Erythroblast (primary cell): ENCODE results near the gene RNF182.
A peak's percentile ranks its signal among the peaks of the same experiment; 100 is the strongest.
"Not testable (repeated sequence)": the region's sequence is repeated elsewhere in the genome, so short reads cannot be mapped to it uniquely, and the experiment has no call there.

Source experiments
- DNase-seq, 2 experiments: peaks; one replicate each; lab custom pipeline; 2025; lab: John Stamatoyannopoulos, UW
- GATA1 ChIP-seq: IDR thresholded peaks from 2 replicates; pipeline ENCODE4 v1.6.1; 2011; ENCODE audit warnings: low read depth, mild to moderate bottlenecking, control low read depth, low read length, moderate library complexity
- POLR2A ChIP-seq: IDR thresholded peaks from 2 replicates; pipeline ENCODE4 v1.6.1; 2011; ENCODE audit warnings: mild to moderate bottlenecking, low read length

Gene RNF182

DNA sequence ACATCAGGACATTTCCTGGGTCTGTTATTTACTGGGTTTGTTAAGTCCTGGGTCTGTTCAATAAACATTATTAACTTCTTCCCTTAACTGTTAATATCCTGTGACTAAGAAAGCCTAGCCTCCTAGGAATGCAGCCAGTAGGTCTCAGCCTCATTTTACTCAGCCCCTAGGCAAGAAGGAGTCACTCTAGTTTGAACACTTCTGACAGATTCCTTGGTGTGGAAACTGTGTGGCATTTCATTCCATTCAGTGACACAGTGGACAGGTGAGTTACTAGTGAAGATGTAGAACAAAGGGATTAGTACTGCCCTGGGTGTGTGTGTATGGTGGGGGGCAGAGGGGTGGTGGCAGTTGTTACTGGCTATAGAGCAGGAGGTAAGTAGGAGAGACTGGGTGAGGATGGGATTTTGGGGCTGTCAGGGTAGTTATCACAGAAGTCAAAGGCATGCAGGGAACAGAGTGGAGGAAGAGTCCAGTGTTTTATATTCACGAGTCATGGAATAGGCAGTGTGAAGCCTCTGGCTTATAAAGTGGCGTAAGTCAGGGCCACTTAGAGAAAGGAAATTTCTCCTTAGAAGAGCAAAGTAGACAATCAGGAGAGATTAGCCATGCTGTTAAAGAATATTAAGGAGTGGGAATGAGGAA lies 28.4 kb downstream of the RNF182 start:
- no peak for TF ChIP-seq POLR2A
- TF ChIP-seq GATA1: no peak
- no peak for DNase-seq

DNA sequence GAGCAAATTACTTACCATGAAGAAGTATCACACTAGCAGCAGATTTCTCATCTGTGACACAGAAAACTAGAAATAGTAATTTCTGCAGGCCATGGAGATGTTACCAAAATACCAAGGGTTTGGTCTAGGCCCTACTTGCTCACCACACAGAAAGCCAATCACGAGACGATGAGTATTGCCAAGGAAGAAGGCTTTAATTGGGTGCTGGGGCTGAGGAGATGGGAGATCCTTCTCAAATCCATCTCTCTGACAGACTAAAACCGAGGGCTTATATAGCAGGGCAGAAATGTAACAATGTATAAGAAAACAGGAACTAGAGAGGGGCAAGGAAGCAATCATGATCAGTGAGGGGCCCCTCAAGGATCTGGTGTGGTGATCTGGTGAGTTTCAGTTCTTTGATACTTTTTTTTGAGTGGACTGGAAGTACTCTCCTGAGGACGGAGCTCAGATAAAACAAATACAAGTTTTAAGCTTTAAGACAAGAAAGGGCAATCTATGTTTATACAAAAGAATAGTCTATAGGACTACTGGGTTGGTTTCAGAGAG lies 40.9 kb downstream of the RNF182 start:
- no peak for DNase-seq
- TF ChIP-seq POLR2A (no peak), GATA1 (no peak)

DNA sequence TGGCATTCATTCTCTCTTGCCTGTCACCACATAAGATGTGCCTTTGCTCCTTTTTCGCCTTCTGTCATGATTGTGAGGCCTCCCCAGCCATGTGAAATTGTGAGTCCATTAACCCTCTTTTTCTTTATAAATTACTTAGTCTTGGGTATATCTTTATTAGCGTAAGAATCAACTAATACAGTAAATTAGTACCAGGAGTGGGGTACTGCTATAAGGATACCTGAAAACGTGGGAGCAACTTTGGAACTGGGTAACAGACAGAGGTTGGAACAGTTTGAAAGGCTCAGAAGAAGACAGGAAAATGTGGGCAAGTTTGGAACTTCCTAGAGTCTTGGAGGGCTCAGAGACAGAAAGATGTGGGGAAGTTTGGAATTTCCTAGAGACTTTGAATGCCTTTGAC lies 46.6 kb downstream of the RNF182 start:
- DNase-seq: no peak
- TF ChIP-seq GATA1 (no peak), POLR2A (no peak)

DNA sequence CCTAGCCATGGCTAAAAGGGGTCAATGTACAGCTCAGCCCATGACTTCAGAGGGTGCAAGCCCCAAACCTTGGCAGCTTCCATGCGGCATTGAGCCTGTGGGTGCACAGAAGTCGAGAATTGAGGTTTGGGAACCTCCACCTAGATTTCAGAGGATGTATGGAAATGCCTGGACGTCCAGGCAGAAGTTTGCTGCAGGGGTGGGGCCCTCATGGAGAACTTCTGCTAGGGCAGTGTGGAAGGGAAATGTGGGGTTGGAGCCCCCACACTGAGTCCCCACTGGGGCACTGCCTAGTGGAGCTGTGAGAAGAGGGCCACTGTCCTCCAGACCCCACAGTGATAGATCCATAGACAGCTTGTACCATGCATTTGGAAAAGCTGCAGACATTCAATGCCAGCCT lies 47.9 kb downstream of the RNF182 start:
- DNase-seq: not testable (repeated sequence)

DNA sequence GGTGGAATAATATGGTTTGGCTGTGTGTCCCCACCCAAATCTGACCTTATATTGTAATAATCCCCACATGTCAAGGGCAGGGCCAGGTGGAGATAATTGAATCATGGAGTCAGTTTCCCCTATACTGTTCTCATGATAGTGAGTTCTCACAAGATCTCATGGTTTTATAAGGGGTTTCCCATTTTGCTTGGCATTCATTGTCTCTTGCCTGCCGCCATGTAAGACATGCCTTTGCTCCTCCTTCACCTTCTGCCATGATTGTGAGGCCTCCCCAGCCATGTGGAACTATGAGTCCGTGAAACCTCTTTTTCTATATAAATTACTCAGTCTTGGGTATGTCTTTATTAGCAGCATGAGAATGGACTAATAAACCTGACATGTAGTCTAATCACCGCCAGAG lies 48.7 kb downstream of the RNF182 start:
- DNase-seq: not testable (repeated sequence)

DNA sequence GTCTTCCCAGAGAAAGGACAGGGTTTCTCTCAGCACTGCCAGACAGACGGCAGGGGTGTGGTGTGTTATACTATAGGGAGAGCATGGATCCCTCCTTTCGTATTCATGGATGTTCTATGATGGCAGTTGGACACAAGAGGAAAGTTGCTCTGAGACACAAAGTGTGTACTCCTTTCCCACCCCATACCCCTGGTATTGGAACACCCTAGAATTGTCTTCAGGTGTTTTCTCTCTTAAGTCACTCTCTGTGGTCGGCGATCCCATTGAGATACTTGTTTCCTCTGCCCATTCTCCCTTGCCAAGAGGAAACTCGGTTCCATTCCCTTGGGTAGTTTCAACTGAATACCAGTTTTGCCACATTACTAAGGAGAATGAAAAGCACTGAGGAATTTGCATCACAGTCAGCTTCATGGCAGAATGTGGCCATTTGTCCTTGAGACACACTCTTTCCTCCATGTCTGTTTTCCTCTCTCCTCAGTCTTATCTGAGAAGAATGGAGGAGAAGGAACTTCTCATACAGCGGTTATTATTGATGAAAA lies 53.4 kb downstream of the RNF182 start:
- DNase-seq: no peak
- TF ChIP-seq GATA1 (no peak), POLR2A (no peak)

DNA sequence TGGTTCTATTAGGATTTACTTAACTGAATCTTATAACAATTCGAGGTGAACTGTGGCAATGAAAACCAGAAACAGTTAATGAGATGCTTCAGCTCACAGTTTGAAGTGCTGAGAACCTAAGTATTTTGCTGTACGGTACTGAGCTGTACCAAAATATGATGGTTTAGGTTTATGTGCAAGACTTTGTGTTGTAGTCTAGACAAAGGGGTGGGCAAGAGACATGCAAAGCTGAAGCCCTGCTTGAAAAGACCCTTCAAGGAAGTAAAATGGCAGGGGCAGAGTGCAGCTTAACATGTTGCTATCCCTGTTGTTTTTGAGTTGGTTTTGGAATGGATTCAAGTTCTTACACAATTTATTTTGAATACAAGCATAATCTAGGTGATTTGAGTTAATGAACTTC lies 54.0 kb downstream of the RNF182 start:
- no peak for TF ChIP-seq GATA1
- no peak for TF ChIP-seq POLR2A
- peak in 1 of 2 experiments; percentile 26 for DNase-seq

DNA sequence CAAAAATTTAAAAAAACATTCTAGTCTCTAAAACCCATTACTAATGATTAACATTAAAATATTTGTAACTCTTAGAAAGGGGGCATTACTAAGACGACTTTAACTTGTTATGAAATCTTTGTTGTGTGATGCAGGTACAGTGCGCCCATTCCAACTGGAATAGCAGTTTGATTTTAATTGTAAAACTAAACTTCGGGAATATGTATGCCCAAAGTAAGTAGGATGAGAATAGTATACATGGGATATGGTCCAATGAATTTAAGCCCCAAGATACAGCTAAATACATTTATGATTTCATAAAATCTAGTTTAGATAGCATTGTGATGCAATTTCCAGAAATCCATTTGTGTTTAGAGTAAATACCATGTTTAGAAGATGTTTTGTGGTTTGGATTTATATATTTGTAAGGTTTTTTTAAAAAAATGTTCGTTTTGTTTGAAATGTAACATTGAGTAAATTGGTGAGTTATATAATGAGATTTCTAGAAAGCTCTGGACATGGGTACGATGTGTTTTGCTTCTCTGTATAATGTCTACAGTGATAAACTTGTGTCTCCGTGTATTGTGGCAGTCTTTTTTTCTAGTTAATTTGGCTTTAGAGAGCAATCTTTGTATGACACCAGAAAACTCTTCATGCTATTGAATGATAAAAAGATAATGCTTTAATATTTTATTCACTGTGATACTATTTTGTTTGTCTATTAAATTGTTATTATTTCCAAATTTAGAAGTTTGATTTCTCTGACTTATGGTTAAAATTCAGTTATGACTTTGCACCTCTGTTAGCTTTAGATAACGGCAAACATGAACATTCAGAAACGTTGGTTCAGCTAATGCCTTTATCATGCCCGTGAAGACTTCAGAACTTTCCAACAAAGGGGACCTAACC lies 54.8 kb downstream of the RNF182 start:
- TF ChIP-seq GATA1 (no peak), POLR2A (no peak)

DNA sequence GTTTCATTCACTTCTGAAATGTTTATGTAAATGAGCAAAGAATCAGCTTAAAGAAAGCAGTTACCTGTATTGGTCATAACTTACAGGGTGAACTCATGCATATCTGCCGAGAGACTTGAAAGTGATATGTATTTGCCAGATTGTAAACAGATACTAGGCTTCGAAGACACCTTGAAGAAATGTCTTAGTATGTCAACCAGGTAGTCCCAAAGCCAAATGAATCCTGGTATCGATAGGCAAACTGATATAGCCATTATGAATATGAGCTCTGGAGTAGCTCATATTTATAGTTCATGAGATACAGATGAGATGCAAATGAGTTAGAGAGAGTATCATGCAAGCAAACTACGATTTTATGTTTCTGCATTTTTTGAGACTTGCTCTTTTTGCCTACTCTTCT lies 55.8 kb downstream of the RNF182 start:
- peak in 1 of 2 experiments; percentile 18 for DNase-seq
- TF ChIP-seq GATA1 (no peak), POLR2A (no peak)

More for the DNA sequence above, 54.8 kb downstream of the RNF182 start:
- peak; percentile 68 to 73 for DNase-seq

DNA sequence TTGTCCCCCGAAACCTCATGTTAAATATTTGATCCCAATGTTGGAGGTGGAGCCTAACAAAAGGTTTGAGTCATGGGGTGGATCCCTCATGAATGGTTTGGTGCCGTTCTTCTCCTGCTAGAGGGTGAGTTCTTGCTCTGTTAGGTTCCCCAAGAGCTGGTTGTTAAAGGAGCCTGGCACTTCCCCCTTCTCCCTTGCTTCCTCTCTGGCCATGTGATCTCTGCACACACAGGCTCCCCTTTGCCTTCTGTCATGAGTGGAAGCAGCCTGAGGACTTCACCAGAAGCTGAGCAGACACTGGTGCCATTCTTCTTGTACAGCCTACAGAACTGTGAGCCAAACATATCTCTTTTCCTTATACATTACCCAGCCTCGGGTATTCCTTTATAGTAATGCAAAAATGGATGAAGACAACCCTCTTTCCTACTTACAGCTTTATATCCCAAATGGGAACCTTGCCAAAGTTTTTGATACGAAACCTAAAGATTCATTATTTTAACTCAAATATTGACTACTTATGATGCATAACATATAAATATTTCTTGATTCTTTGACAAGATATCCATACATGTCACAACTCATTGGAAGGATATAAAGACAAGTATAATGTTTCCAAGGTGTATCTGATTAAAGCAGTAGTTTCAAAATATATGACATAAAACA lies 61.0 kb downstream of the RNF182 start:
- DNase-seq: peak in 1 of 2 experiments; percentile 8

DNA sequence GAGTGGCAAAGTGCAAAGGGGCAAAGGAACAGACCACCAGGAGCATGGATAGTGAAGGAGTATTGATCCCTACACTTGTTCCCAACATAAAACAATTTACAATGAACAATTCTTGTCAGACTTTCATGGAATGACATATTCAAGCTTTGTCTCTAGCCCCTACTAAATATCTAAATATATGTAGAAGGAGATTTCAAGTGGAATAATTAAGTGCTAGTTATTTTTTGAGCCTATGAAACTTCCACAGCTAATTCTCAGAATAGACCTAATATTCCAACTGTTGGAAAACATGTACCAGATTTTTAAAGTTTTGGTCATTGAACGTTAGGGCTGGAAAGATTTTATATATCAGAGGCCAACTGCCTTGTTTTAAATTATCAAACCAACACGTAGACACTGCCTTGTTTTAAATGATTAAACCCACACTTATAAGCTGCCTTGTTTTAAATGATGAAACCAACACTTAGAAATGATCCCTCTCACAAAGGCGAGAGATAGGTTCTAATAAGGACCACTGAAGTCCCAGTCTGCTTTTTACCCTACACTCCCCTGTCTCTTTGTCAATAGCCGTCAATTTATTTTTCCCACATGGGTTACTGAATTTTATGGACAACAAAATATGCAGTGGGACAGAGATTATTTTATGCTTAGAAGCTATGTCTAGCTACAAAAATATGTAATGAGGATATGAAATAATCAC lies 62.1 kb downstream of the RNF182 start:
- TF ChIP-seq GATA1: no peak
- TF ChIP-seq POLR2A: no peak

More for the DNA sequence above, 61.0 kb downstream of the RNF182 start:
- TF ChIP-seq GATA1: no peak
- TF ChIP-seq POLR2A: no peak

DNA sequence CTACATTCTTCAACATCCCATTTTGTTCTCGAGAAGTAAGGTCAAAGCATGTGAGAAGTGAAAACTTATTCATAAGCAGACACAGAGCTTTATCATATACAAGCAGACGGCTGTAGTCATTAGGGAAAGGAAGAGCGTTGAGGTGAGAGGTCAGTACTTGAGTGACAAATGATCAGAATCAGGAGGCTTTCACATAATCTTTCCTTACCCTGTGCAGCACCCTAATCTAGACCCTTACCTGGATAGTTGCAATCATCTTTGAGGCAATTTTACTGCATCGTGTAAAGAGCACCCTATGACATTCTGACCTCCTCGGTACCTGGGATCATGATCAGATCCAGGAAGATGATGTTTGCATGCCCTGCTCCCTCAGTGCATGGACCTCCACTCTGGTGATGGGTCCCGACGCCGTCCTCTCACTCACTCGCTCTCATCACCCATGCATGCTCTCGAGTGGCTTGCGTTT lies 62.7 kb downstream of the RNF182 start:
- peak; percentile 7 to 9 for DNase-seq
- TF ChIP-seq POLR2A: no peak
- no peak for TF ChIP-seq GATA1

More for the DNA sequence above, 62.1 kb downstream of the RNF182 start:
- DNase-seq: no peak

DNA sequence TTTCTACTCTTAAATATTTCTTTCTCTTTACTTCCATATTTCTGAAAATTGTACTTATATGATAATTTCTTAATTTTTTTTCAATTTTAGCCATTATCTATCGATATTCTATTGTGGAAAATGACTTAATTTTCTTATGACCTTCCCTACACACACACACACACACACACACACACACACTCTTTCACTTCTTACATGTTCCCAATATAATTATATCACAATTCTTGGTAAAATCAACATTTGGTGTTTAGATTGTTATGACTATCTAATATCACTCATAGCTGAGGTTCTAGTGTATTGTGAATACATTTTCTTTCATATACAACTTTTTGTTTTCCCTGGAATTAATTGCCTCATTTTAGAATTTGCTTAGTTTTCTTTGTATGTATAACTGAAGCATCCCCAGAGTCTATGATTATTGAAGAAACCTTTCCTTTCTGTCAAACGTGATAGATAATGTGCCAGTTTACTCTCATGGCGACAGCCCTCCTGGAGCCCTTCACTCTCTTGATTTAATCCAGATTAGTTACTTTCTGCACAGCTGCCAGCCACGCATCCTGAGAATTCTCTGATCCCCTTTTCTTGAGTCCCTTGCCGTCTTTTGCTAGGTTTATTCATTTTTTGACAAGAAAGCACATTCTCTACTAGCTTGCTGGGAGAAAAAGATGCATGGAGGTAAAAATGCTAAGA lies 63.4 kb downstream of the RNF182 start:
- no peak for TF ChIP-seq GATA1
- TF ChIP-seq POLR2A: no peak
- DNase-seq: no peak
